Measurements from ENCODE around the gene RPS29. TPM values are rescaled to one million over a fixed set of nuclear protein-coding genes. Genes with fewer than 3 reads are reported as not detected.

RPS29 gene
- polyA plus RNA-seq, 1 of the 3 experiments (the other 2 are of a cell fraction) = 11,220 TPM

- 0% methylated on average over 1 of the region's 2 CpGs for WGBS (ENCODE audit: low lambda C conversion rate)
- POLR2A ChIA-PET = no interaction called here
- Histone ChIP-seq H3K4me1 (ENCODE audit: control insufficient read depth in 1 of 2, insufficient read depth in 2 of 2, low read depth in 1 of 2, low read length in 1 of 2) (no peaks in the 10 kb centered on the region), H4K20me1 (ENCODE audit: insufficient read depth) (no peaks in the 10 kb centered on the region), H3F3A (replicated peaks; ENCODE audit: insufficient read depth) (no peaks in the 10 kb centered on the region), H3K79me2 (ENCODE audit: insufficient read depth) (no peaks in the 10 kb centered on the region), H3K4me2 (no peak overlapping the region), H3K9me2 (no peaks in the 10 kb centered on the region), H3K27ac (ENCODE audit: low read depth in 2 of 2, low read length in 1 of 2) (no peak overlapping the region), H3K4me3 (ENCODE audit: low read depth in 2 of 2, low read length in 1 of 2) (no peak overlapping the region), H3K9me3 (no peaks in the 10 kb centered on the region), H2AFZ (ENCODE audit: low read depth) (no peak overlapping the region), H3K36me3 (replicated peaks in 1 of 2; ENCODE audit: control insufficient read depth in 1 of 2, insufficient read depth in 2 of 2, low read length in 1 of 2) (no peaks in the 10 kb centered on the region), H3K9ac (no peak overlapping the region), H3K27me3 (ENCODE audit: insufficient read depth) (no peaks in the 10 kb centered on the region; the same call in 1 of the 2 replicates)
- TF ChIP-seq TCF12 (IDR thresholded peaks at IDR 0.05) (no peak), RXRA (IDR thresholded peaks at IDR 0.05; ENCODE audit: borderline replicate concordance, low read depth) (no peak), CTCF (IDR thresholded peaks at IDR 0.05) (no peak), SIN3A (IDR thresholded peaks at IDR 0.05; ENCODE audit: borderline replicate concordance, low read depth, low read length) (no peak), FOXJ3 (CRISPR knock-in tag; IDR thresholded peaks at IDR 0.05) (no peak), MEF2A (IDR thresholded peaks at IDR 0.05; ENCODE audit: borderline replicate concordance, low read depth) (no peak), JUND (IDR thresholded peaks at IDR 0.05) (no peak), ZBTB33 (IDR thresholded peaks at IDR 0.05; ENCODE audit: borderline replicate concordance, low read depth) (no peak), SMC3 (IDR thresholded peaks at IDR 0.05; ENCODE audit: low read depth, low read length) (no peak), MXI1 (IDR thresholded peaks at IDR 0.05; ENCODE audit: low read depth, low read length) (no peak), GABPA (IDR thresholded peaks at IDR 0.05; ENCODE audit: low read depth) (no peak), CHD2 (IDR thresholded peaks at IDR 0.05; ENCODE audit: low read length, partially characterized antibody) (no peak), GATA2 (CRISPR knock-in tag; IDR thresholded peaks at IDR 0.05) (no peak)
- TF ChIP-seq, protein P1, sequence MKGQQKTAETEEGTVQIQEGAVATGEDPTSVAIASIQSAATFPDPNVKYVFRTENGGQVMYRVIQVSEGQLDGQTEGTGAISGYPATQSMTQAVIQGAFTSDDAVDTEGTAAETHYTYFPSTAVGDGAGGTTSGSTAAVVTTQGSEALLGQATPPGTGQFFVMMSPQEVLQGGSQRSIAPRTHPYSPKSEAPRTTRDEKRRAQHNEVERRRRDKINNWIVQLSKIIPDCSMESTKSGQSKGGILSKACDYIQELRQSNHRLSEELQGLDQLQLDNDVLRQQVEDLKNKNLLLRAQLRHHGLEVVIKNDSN (IDR thresholded peaks at IDR 0.05; ENCODE audit: borderline replicate concordance, low read depth) = no peak
- TF ChIP-seq, protein P2, sequence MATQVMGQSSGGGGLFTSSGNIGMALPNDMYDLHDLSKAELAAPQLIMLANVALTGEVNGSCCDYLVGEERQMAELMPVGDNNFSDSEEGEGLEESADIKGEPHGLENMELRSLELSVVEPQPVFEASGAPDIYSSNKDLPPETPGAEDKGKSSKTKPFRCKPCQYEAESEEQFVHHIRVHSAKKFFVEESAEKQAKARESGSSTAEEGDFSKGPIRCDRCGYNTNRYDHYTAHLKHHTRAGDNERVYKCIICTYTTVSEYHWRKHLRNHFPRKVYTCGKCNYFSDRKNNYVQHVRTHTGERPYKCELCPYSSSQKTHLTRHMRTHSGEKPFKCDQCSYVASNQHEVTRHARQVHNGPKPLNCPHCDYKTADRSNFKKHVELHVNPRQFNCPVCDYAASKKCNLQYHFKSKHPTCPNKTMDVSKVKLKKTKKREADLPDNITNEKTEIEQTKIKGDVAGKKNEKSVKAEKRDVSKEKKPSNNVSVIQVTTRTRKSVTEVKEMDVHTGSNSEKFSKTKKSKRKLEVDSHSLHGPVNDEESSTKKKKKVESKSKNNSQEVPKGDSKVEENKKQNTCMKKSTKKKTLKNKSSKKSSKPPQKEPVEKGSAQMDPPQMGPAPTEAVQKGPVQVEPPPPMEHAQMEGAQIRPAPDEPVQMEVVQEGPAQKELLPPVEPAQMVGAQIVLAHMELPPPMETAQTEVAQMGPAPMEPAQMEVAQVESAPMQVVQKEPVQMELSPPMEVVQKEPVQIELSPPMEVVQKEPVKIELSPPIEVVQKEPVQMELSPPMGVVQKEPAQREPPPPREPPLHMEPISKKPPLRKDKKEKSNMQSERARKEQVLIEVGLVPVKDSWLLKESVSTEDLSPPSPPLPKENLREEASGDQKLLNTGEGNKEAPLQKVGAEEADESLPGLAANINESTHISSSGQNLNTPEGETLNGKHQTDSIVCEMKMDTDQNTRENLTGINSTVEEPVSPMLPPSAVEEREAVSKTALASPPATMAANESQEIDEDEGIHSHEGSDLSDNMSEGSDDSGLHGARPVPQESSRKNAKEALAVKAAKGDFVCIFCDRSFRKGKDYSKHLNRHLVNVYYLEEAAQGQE (IDR thresholded peaks at IDR 0.05; ENCODE audit: low read depth, low read length) = no peak
- TF ChIP-seq, protein P3, sequence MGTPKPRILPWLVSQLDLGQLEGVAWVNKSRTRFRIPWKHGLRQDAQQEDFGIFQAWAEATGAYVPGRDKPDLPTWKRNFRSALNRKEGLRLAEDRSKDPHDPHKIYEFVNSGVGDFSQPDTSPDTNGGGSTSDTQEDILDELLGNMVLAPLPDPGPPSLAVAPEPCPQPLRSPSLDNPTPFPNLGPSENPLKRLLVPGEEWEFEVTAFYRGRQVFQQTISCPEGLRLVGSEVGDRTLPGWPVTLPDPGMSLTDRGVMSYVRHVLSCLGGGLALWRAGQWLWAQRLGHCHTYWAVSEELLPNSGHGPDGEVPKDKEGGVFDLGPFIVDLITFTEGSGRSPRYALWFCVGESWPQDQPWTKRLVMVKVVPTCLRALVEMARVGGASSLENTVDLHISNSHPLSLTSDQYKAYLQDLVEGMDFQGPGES (IDR thresholded peaks at IDR 0.05; ENCODE audit: low read depth, low read length) = no peak
- TF ChIP-seq, protein P4, sequence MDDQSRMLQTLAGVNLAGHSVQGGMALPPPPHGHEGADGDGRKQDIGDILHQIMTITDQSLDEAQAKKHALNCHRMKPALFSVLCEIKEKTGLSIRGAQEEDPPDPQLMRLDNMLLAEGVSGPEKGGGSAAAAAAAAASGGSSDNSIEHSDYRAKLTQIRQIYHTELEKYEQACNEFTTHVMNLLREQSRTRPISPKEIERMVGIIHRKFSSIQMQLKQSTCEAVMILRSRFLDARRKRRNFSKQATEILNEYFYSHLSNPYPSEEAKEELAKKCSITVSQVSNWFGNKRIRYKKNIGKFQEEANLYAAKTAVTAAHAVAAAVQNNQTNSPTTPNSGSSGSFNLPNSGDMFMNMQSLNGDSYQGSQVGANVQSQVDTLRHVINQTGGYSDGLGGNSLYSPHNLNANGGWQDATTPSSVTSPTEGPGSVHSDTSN (IDR thresholded peaks at IDR 0.05) = no peak
- TF ChIP-seq, protein P5, sequence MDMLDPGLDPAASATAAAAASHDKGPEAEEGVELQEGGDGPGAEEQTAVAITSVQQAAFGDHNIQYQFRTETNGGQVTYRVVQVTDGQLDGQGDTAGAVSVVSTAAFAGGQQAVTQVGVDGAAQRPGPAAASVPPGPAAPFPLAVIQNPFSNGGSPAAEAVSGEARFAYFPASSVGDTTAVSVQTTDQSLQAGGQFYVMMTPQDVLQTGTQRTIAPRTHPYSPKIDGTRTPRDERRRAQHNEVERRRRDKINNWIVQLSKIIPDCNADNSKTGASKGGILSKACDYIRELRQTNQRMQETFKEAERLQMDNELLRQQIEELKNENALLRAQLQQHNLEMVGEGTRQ (IDR thresholded peaks at IDR 0.05; ENCODE audit: borderline replicate concordance, low read depth, low read length) = no peak
- DNase-seq = no peak
- CTCF ChIA-PET = interaction anchor here (0.6 kb wide), 1 partner anchor 100 kb away, joined by 3 read pairs; no protein-coding TSS in a partner anchor
Observed at GRCh38 chr14:49541049-49541448, 45.1 kb downstream of the RPS29 start.
